Measurements from ENCODE around the gene JAKMIP2. TPM values are rescaled to one million over a fixed set of nuclear protein-coding genes. Genes with fewer than 3 reads are reported as not detected.
A peak's percentile ranks its signal among the peaks of the same experiment; 100 is the strongest.
"Not testable (repeated sequence)": the region's sequence is repeated elsewhere in the genome, so short reads cannot be mapped to it uniquely, and the experiment has no call there.

The JAKMIP2 gene
- polyA plus RNA-seq, 12 donors, result 1.1 to 14.1 (median 3.1) TPM; not detected in 1

DNA sequence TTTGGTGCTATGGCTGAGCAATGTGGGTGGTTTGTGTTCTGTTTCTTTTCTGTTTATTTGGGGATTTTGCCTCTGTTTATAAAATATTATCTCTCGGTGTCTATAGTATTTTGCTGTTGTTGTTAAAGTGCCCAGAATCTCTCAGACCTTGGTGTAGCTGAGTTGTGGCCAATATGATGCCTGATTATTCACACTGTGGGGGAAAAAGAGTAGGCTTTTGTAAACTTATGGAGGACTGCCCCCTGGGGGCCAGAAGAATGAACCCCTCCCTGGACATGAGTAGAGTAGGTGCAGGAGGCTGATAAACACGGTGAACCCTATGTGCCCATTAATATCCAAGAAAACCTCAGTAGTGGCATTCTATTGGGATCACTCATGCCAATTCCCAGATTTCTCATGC, 223.7 kb downstream of the JAKMIP2 start:
- DNase-seq, result no peak

GRCh38 chr5:147557876-147558745, 224.4 kb downstream of the JAKMIP2 start:
- DNase-seq, result no peak

DNA sequence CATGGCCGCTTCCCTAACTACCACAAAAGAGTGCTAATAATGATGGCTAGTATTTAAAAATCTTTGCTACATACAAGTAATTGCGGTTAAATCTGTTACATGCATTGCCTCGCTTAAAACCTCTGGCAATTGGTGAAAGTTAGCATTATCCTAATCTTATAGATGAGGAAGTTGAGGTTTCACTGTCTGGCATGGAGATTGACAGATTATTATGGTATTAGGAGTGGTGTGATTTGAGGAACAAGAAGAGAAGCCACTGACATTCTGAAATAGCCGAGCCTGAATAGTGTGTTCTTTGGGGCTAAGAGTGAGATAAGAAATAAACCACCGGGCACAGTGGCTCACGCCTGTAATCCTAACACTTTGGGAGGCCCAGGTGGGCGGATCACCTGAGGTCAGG, 227.4 kb downstream of the JAKMIP2 start:
- no peak for DNase-seq

DNA sequence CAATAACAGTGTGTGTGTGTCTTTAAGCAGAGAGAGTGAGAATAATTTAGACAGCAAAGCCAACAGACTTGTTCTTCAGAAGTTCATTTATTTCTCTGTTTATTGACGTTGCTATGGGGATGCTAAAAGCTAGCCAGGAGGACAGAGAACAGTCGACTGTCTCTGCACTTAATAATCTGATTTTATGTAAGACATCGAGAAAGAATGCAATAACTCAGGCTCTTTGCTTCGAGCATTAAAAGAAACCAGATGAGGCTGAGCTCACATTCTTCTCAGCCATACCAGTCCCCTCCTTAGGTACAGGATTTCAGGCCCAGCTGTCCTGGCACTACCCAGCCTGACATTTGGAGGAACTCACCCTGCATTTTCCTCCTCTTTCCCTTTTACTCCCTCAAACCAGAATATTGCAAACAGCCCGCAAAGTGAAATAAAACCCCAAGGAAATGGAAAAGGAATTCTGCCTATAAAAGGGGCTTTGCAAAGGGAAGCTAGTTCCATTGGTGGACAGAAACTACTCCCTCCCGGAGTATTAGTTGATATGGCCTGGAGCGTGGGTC, 228.2 kb downstream of the JAKMIP2 start:
- DNase-seq, result peak; percentile 94

DNA sequence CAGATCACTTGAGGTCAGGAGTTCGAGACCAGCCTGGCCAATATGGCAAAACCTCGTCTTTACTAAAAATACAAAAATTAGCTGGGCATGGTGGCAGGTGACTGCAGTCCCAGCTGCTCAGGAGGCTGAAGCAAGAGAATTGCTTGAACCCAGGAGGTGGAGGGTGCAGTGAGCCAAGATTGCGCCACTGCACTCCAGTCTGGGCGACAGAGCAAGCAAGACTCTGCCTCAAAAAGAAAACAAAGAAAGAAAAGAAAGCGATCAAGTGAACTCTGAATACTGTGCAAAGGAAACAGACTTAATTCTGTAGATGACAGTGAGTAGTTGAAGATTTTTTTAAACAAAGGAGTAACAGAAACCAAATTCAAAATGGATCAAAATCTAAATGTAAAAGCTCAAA, 228.7 kb downstream of the JAKMIP2 start:
- not testable (repeated sequence) for DNase-seq

GRCh38 chr5:147552897-147553296, 229.6 kb downstream of the JAKMIP2 start:
- no peak for DNase-seq

DNA sequence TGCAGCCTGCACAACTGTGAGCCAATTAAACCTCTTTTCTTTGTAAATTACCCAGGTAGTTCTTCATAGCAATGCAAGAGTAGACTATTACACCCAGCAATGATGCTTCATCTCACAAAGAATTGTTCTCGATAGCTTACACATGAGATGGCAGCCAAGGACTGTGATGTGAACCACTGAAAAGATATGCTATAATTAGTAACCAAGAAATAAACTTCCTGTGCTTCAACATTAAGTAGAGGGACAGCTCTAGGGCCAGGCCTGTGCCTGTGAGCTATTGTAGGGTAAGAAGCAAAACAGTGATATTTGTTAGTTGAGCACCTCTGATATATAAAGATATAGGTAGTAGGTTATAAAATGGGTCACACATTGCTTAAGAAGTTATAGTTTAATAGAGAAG, 230.9 kb downstream of the JAKMIP2 start:
- no peak for DNase-seq

- no peak for DNase-seq
Measured at GRCh38 chr5:147547730-147548129, 234.8 kb downstream of the JAKMIP2 start.

- no peak for DNase-seq
Measured at GRCh38 chr5:147544556-147544955, 238.0 kb downstream of the JAKMIP2 start.

DNA sequence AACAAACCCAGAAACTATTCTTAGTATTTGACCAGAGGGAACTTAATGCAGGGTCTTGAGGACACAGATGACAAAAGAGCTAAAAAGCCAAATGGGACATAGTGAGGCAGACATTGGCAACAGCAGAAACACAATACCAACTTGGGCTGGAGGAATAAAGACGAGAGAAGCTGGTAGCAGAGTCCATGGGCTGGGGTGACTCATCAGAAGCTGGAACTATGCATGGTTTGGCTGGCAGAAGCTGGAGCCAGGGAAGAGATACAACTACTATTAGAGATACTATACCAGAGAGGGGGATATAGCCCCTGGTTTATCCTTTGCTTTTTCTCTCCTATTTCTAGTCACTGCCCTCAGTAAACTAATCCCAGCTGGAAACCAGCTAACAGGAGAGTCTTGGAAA, 243.5 kb downstream of the JAKMIP2 start:
- DNase-seq, result no peak

GRCh38 chr5:147538236-147538635, 244.3 kb downstream of the JAKMIP2 start:
- no peak for DNase-seq

Other genes starting within 250 kb of the JAKMIP2 start
- 10 to 100 TPM in 1 of 12 donors, under 1 TPM in 4, not detected in 7; 0.20 to 36.4 (median 0.67) TPM for gene SPINK1, start 48.9 kb upstream of the JAKMIP2 start, polyA plus RNA-seq (ENCODE audit: insufficient read length in 12 of 12)
- gene SCGB3A2, start 96.0 kb upstream of the JAKMIP2 start, polyA plus RNA-seq (ENCODE audit: insufficient read length in 12 of 12), result under 1 TPM in 3 of 12 donors, not detected in 9; 0.39 to 0.63 (median 0.61) TPM
- gene C5orf46, start 123.8 kb upstream of the JAKMIP2 start, polyA plus RNA-seq (ENCODE audit: insufficient read length in 12 of 12), result under 1 TPM in 1 of 12 donors, not detected in 11; 0.45 TPM

All from muscle of arm (tissue), 12 donors.